Thymus (tissue), 11 donors: ENCODE data around the gene HS2ST1. TPM values are rescaled to one million over a fixed set of nuclear protein-coding genes. Genes with fewer than 3 reads are reported as not detected.
"Not testable (repeated sequence)": the region's sequence is repeated elsewhere in the genome, so short reads cannot be mapped to it uniquely, and the experiment has no call there.

Experiments
- DNase-seq, 9 donors: peaks; one replicate each; pipeline ENCODE4 v3.0.0-alpha.2; 2013; ENCODE audit warnings: low spot score in 9 of 9, low read depth in 6 of 9, missing footprints in 1 of 9
- H3K27ac ChIP-seq, 2 donors: one replicate each; pipeline ENCODE4 v1.5.1; 2013; ENCODE audit warnings: control low read depth in 1 of 2, low read depth in 1 of 2, low read length in 1 of 2, mild to moderate bottlenecking in 1 of 2, moderate library complexity in 1 of 2
- H3K27me3 ChIP-seq, 2 donors: one replicate each; pipeline ENCODE4 v1.5.1; 2013; ENCODE audit warnings: low read length in 1 of 2; ENCODE audit not compliant: control insufficient read depth in 2 of 2, insufficient read depth in 1 of 2
- H3K36me3 ChIP-seq, 2 donors: one replicate each; pipeline ENCODE4 v1.5.1; 2013; ENCODE audit warnings: low read length in 1 of 2, mild to moderate bottlenecking in 1 of 2, moderate library complexity in 1 of 2; ENCODE audit not compliant: control insufficient read depth in 2 of 2, insufficient read depth in 2 of 2
- H3K4me1 ChIP-seq, 2 donors: one replicate each; pipeline ENCODE4 v1.5.1; 2013; ENCODE audit warnings: low read length in 2 of 2; ENCODE audit not compliant: control insufficient read depth in 2 of 2, insufficient read depth in 2 of 2
- H3K4me3 ChIP-seq, 2 donors: one replicate each; pipeline ENCODE4 v1.5.1; 2013; ENCODE audit warnings: low read length in 2 of 2, control low read depth in 1 of 2, mild to moderate bottlenecking in 1 of 2
- H3K9me3 ChIP-seq, 2 donors: one replicate each; pipeline ENCODE4 v1.5.1; 2013; ENCODE audit warnings: low read length in 1 of 2, mild to moderate bottlenecking in 1 of 2; ENCODE audit not compliant: control insufficient read depth in 2 of 2, insufficient read depth in 1 of 2
- WGBS: extraction: QIAGEN DNeasy Blood & Tissue Kit; methylation state at CpG from one replicate; pipeline ENCODE4 v1.1.7; 2013; 5-methylcytosine and 5-hydroxymethylcytosine counted together
- polyA plus RNA-seq: library from polyadenylated mRNA; stranded (reverse); fragments of 200-250 nt; gene quantifications from one replicate; pipeline ENCODE4 v1.2.3, GENCODE V29; 2013
- total RNA-seq: library from RNA; stranded (reverse); fragments of 120-200 nt; gene quantifications from one replicate; pipeline ENCODE4 v1.2.4, GENCODE V29; 2013
- donor health status: healthy.

The HS2ST1 gene
- total and polyA plus RNA-seq, 2 donors, result 9.7 to 11.5 TPM

DNA sequence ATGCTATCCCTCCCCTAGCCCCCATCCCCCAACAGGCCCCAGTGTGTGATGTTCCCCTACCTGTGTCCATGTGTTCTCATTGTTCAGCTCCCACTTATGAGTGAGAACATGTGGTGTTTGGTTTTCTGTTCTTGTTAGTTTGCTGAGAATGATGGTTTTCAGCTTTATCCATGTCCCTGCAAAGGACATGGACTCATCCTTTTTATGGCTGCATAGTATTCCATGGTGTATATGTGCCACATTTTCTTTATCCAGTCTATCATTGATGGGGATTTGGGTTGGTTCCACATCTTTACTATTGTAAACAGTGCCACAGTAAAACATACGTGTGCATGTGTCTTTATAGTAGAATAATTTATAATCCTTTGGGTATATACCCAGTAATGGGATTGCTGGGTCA, 152.3 kb downstream of the HS2ST1 start:
- WGBS, result 96% methylated on average over 1 of the region's 1 CpG
- not testable (repeated sequence) for H3K36me3 ChIP-seq, H3K9me3 ChIP-seq, DNase-seq, H3K4me1 ChIP-seq, H3K27me3 ChIP-seq, H3K4me3 ChIP-seq, H3K27ac ChIP-seq

DNA sequence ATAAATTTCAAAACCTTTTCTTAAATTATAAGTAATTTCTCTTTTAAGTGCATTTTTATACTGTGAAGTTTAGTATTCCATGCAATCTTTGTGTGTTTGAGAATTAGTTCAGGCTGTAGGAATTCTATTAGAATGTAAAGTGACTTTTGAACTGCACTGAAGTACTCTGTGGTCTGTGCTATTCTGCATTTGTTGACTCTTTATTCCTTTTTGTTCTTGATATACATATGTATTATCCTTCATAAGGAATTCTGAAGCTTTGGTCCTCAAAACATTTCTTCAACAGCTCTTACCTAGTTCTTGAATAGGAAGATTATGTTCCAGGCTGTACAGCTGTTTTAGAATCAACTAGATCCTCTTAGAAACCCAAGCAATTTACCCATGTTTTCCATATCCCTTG, 158.0 kb downstream of the HS2ST1 start:
- Histone ChIP-seq H3K36me3 (peaks cover 0 to 2% of the 10 kb centered on the region in 2 donors), H3K9me3 (no peaks in the 10 kb centered on the region), H3K4me3 (no peak overlapping the region), H3K27me3 (no peaks in the 10 kb centered on the region), H3K27ac (no peak overlapping the region), H3K4me1 (no peaks in the 10 kb centered on the region)
- no peak for DNase-seq

DNA sequence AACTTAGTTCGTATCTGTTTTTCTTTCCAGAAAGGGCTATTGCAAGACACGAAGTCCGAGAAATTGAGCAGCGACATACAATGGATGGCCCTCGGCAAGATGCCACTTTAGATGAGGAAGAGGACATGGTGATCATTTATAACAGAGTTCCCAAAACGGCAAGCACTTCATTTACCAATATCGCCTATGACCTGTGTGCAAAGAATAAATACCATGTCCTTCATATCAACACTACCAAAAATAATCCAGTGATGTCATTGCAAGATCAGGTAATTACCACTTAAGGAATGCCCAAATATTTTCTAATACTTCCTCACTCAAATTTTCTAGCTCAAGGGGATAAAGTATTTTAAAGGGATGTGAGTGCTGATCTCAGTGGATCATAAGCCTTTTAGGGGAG, 158.5 kb downstream of the HS2ST1 start:
- H3K9me3 ChIP-seq, result no peaks in the 10 kb centered on the region
- WGBS, result 97% methylated on average over 7 of the region's 7 CpGs
- H3K4me1 ChIP-seq, result no peaks in the 10 kb centered on the region
- no peaks in the 10 kb centered on the region for H3K27me3 ChIP-seq
- H3K4me3 ChIP-seq, result no peak overlapping the region
- no peak for DNase-seq
- peaks cover 0 to 2% of the 10 kb centered on the region in 2 donors for H3K36me3 ChIP-seq
- H3K27ac ChIP-seq, result no peak overlapping the region

DNA sequence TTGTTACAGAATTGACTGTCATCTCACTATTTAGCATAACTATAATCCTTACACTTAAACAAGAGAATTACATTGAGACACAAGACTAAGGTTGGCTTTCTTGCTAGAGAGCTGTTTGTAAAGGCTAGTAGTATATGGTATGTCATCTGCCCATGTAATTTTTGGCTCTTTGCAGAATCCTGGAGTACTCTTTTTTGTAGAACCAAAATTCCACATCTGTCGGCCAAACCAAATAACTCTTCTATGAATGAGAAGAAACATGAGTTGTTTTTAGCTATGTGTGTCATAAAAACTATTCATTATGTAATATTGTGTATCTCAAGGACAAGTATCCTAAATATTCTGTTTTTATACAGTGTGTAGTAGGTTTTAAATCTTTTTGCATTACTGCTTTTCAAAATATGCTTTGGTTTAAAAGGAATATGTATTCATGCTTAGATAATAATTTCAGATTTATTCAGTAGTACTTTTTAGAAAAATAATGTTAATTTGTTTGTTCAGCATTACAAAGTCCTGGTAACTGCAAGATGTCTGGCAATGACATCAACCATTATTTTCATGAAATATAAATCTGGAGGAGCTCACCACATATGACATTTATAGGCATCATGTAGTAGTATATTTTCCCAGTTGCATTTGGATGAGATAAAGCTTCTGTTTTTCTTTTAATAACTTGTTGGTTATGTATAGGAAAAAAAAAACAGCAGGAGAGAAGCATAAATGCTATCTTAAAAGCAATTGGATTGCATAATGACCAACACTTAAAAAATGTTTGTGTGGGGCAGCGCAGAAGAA, 159.8 kb downstream of the HS2ST1 start:
- Histone ChIP-seq H3K27me3 (no peaks in the 10 kb centered on the region), H3K36me3 (peaks cover 0 to 2% of the 10 kb centered on the region in 2 donors), H3K4me1 (no peaks in the 10 kb centered on the region), H3K27ac (no peak overlapping the region), H3K4me3 (no peak overlapping the region), H3K9me3 (no peaks in the 10 kb centered on the region)
- 95% methylated on average over 2 of the region's 2 CpGs for WGBS
- DNase-seq, result no peak

DNA sequence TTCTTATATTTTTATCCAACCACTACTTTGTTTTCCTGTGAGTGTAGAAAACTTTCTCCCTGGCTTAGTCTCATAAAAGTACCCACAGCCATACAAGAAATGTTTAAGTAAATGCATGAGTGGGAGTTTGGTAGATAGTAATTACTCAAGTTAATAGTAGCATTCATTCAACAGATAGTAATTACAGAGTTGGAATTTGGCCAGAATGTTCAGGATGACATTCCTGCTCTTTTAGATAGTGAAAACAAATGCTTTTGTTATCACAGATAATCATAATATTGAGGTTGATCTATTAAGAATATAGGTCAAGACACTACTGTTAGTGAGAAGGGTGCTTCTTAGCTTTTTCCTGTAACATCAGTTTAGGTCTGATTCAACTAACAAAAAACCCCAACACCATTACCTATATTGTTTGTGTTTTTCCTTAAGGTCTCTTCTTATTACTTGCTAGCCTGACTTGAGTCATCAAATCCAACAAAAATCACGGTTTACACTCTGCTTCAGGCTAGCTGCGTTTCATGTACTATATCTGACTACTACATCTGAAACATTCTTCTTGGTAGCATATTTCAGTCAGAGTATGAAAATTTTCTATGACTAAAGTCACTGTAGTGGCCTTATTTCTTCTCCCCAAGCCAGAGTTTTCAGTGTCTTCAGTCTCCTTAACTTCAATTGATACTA, 163.7 kb downstream of the HS2ST1 start:
- no peaks in the 10 kb centered on the region for H3K27me3 ChIP-seq
- no peak overlapping the region for H3K4me3 ChIP-seq
- no peaks in the 10 kb centered on the region for H3K9me3 ChIP-seq
- peaks cover 0 to 2% of the 10 kb centered on the region in 2 donors for H3K36me3 ChIP-seq
- H3K27ac ChIP-seq, result no peak overlapping the region
- no peak for DNase-seq
- no peaks in the 10 kb centered on the region for H3K4me1 ChIP-seq
- 95% methylated on average over 2 of the region's 2 CpGs for WGBS

DNA sequence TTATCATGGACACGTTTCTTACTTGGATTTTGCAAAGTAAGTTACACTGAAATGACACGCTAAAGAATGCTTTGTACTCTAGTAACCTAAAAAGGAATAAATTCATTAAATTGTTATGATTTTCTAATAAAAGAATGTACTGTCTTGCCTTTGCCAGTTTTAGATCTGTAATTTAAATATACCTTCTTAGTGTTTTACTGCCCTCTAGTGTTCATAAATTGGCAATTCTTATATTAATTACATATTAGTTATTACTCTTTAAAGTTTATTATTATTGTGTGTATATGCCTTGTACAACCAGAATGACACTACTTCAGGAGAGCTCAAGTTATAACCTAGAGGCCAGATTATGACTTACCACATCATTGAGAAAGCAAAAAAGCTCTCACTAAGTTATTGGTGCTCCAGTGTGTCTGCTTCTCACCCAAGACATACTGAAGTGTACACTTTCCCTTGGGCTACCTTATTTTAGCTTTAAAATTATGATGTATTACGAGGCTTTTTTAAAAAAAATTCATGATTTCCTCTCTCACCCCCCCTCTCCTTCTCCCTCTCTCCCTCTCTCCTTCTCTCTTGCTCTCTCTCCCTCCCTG, 169.9 kb downstream of the HS2ST1 start:
- WGBS, result 85% methylated on average over 3 of the region's 3 CpGs
- Histone ChIP-seq H3K4me3 (no peak overlapping the region), H3K27me3 (no peaks in the 10 kb centered on the region), H3K27ac (no peak overlapping the region), H3K36me3 (no peaks in the 10 kb centered on the region), H3K4me1 (no peaks in the 10 kb centered on the region), H3K9me3 (no peaks in the 10 kb centered on the region)
- DNase-seq, result peak in 4 of 9 donors; percentile 15 to 41 (median 26)

DNA sequence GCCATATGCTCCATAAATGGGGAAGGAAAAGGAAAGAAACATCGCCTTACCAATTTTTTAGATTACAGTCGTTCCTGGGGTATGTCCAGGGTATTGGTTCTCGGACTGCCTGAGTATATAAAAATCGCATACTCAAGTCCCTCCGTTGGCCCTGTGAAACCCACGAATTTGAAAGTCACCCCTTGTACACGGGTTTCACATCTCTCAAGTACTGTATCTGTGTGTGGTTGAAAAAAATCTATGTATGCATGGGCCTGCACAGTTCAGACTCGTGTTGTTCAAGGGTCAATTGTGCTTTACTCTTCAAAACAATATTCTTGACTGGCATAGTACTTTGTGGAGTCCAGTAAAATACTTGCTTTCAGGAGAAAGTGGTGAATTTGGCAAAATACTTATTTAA, 171.7 kb downstream of the HS2ST1 start:
- no peaks in the 10 kb centered on the region for H3K36me3 ChIP-seq
- no peaks in the 10 kb centered on the region for H3K9me3 ChIP-seq
- H3K27me3 ChIP-seq, result no peaks in the 10 kb centered on the region
- H3K4me3 ChIP-seq, result no peak overlapping the region
- no peaks in the 10 kb centered on the region for H3K4me1 ChIP-seq
- no peak overlapping the region for H3K27ac ChIP-seq
- DNase-seq, result no peak
- WGBS, result 97% methylated on average over 8 of the region's 8 CpGs

DNA sequence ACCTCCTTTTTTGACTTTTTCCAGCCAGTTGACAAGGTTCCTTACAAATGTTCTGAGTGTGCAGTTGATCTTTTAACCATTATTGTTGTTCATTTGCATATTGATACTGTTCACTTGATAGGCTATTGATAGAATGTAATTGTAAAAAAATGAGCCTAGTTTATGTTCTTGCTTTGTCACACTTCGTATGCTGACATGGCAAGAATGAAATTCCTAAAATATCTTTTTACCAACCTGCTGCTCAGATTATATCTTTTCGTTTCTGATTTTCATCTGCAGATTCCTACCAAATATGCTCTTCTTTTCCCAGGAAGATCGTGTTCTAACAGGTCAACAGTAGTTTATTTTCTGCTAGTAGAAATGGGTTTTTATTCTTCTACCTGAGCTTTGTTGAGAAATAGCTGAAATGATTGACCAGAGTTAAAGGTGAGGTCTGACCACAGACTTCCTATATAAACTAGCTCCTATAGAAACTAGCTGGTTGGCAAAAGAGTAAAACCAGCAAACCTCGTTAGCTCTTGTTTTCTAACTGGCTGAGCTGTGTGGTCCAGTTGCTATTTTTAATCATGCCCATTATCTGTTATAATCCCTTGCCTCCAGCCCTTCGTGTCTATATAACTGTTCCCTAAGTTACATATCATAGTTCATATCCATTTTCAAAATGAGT, 174.8 kb downstream of the HS2ST1 start:
- no peak for DNase-seq
- Histone ChIP-seq H3K4me1 (no peaks in the 10 kb centered on the region), H3K27me3 (no peaks in the 10 kb centered on the region), H3K27ac (no peak overlapping the region), H3K4me3 (no peak overlapping the region), H3K36me3 (no peaks in the 10 kb centered on the region), H3K9me3 (no peaks in the 10 kb centered on the region)
- WGBS, result 80% methylated on average over 5 of the region's 5 CpGs

DNA sequence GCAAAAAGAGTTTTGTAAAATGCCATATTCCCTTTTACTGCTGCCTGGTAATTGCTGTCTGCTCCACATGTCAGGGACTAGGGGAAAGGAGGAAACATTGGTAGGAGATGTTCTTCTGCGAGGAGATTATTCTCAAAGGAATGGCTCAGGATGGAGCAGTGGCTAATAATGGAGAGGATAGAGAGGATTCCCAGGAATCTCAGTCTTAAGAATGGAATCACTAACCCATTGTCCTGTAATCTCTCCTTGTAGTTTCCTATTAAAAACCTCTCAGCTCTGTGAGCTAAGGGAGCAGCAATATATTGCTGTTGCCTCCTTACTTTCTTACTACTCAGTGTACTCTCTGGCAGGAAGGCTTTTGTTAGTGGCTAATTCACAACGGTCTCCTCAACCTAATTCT, 175.4 kb downstream of the HS2ST1 start:
- Histone ChIP-seq H3K36me3 (no peaks in the 10 kb centered on the region), H3K27ac (no peak overlapping the region), H3K27me3 (no peaks in the 10 kb centered on the region), H3K4me1 (no peaks in the 10 kb centered on the region), H3K9me3 (no peaks in the 10 kb centered on the region), H3K4me3 (no peak overlapping the region)
- WGBS, result 92% methylated on average over 2 of the region's 2 CpGs
- no peak for DNase-seq
